Head of caudate nucleus (tissue), 42 donors: ENCODE data around the gene NR1H2.

Experiments used
- DNase-seq, 42 donors: peaks; one replicate each; pipeline versions ENCODE4 v3.0.0 to v3.0.0-alpha.2; 2020 to 2021; ENCODE audit warnings: mixed read lengths in 7 of 42
- intact Hi-C: fragments of 100-400 bp; cut with DNase I; formaldehyde crosslinking; loops from one replicate; pipeline ENCODE4 v1.15.0; 2022

Gene NR1H2

GRCh38 chr19:50365434-50366306, 10.6 kb upstream of the NR1H2 start, which contains the start of gene NAPSA:
NAPSA (minus strand) TSS chr19:50365639; CDS start chr19:50365621, 18 bp downstream.
- intact Hi-C loops: loop anchor here (5.0 kb wide), 1 partner anchor 417 kb away; no protein-coding TSS in a partner anchor
- no peak for DNase-seq

- intact Hi-C loops: loop anchor here (5.0 kb wide), 1 partner anchor 413 kb away; no protein-coding TSS in a partner anchor
- DNase-seq: peak; percentile 78 to 97 (median 92)
Measured at GRCh38 chr19:50368649-50369570, 7.3 kb upstream of the NR1H2 start.

- no peak for DNase-seq
- intact Hi-C loops: no loop called here
Measured at GRCh38 chr19:50371914-50372475, 4.3 kb upstream of the NR1H2 start.

- peak in 1 of 42 donors; percentile 47 for DNase-seq
- intact Hi-C loops: no loop called here
Measured at GRCh38 chr19:50377051-50377461, 799 bp downstream of the NR1H2 start.

- intact Hi-C loops: no loop called here
- DNase-seq: no peak
Measured at GRCh38 chr19:50377517-50377916, 1.3 kb downstream of the NR1H2 start.

GRCh38 chr19:50378169-50378862, 2.1 kb downstream of the NR1H2 start:
- DNase-seq: no peak
- intact Hi-C loops: no loop called here

GRCh38 chr19:50378863-50379236, 2.6 kb downstream of the NR1H2 start:
- DNase-seq: no peak
- intact Hi-C loops: no loop called here

GRCh38 chr19:50379602-50380001, 3.3 kb downstream of the NR1H2 start:
- intact Hi-C loops: loop anchor here (5.0 kb wide), 1 partner anchor 98 kb away; the partner anchor contains the start of genes EMC10 and GARIN5A

GRCh38 chr19:50380137-50380536, 3.9 kb downstream of the NR1H2 start:
- no peak for DNase-seq
- intact Hi-C loops: loop anchor here (5.0 kb wide), 1 partner anchor 97 kb away; the partner anchor contains the start of genes EMC10 and GARIN5A

More at GRCh38 chr19:50379602-50380001, 3.3 kb downstream of the NR1H2 start:
- no peak for DNase-seq

- no peak for DNase-seq
- intact Hi-C loops: loop anchor here (5.0 kb wide), 1 partner anchor 97 kb away; the partner anchor contains the start of genes EMC10 and GARIN5A
Measured at GRCh38 chr19:50380751-50381151, 4.5 kb downstream of the NR1H2 start.

- intact Hi-C loops: loop anchor here (5.0 kb wide), 1 partner anchor 95 kb away; the partner anchor contains the start of genes EMC10 and GARIN5A
- DNase-seq: no peak
Measured at GRCh38 chr19:50381881-50382729, 5.8 kb downstream of the NR1H2 start.

GRCh38 chr19:50383001-50383851, 7.0 kb downstream of the NR1H2 start:
- peak in 3 of 42 donors; percentile 19 to 37 (median 21) for DNase-seq
- intact Hi-C loops: loop anchor here (5.0 kb wide), 1 partner anchor 94 kb away; the partner anchor contains the start of genes EMC10 and GARIN5A

- peak; percentile 91 to 99 (median 96) for DNase-seq
- intact Hi-C loops: loop anchor here (5.0 kb wide), 1 partner anchor 93 kb away; the partner anchor contains the start of genes EMC10 and GARIN5A
Measured at GRCh38 chr19:50383852-50384684, 7.8 kb downstream of the NR1H2 start, which contains the start of gene POLD1. POLD1 (plus strand) TSS chr19:50384347; CDS start chr19:50398852, 14,505 bp downstream.

- intact Hi-C loops: loop anchor here (5.0 kb wide), 1 partner anchor 92 kb away; the partner anchor contains the start of genes EMC10 and GARIN5A
- peak in 6 of 42 donors; percentile 24 to 67 (median 38) for DNase-seq
Measured at GRCh38 chr19:50384685-50385535, 8.7 kb downstream of the NR1H2 start.
